ENCODE measurements around the gene SPTBN5.

Gene SPTBN5

GRCh38 chr15:41865490-41866055 lies 28.3 kb downstream of the SPTBN5 start:
- H3K4me3 ChIP-seq (ENCODE audit: low read length): no peak overlapping the region

GRCh38 chr15:41862515-41863116 lies 31.2 kb downstream of the SPTBN5 start:
- H3K4me3 ChIP-seq (ENCODE audit: low read length): no peak overlapping the region
- TF ChIP-seq ZNF274 (IDR thresholded peaks at IDR 0.05; ENCODE audit: low read depth, low read length): no peak

More at GRCh38 chr15:41865490-41866055, 28.3 kb downstream of the SPTBN5 start:
- no peak for TF ChIP-seq ZNF274 (IDR thresholded peaks at IDR 0.05; ENCODE audit: low read depth, low read length)

GRCh38 chr15:41861736-41862356 lies 32.0 kb downstream of the SPTBN5 start:
- H3K4me3 ChIP-seq (ENCODE audit: low read length): no peak overlapping the region
- TF ChIP-seq ZNF274 (IDR thresholded peaks at IDR 0.05; ENCODE audit: low read depth, low read length): no peak

- TF ChIP-seq ZNF274 (IDR thresholded peaks at IDR 0.05; ENCODE audit: low read depth, low read length): no peak
- no peak overlapping the region for H3K4me3 ChIP-seq (ENCODE audit: low read length)
These were observed 33.6 kb downstream of the SPTBN5 start for GRCh38 chr15:41860049-41860828.

- no peak overlapping the region for H3K4me3 ChIP-seq (ENCODE audit: low read length)
- TF ChIP-seq ZNF274 (IDR thresholded peaks at IDR 0.05; ENCODE audit: low read depth, low read length): no peak
These were observed 35.1 kb downstream of the SPTBN5 start for GRCh38 chr15:41858756-41859155.

GRCh38 chr15:41857316-41857715 lies 36.5 kb downstream of the SPTBN5 start:
- TF ChIP-seq ZNF274 (IDR thresholded peaks at IDR 0.05; ENCODE audit: low read depth, low read length): no peak
- H3K4me3 ChIP-seq (ENCODE audit: low read length): no peak overlapping the region

- no peak overlapping the region for H3K4me3 ChIP-seq (ENCODE audit: low read length)
- TF ChIP-seq ZNF274 (IDR thresholded peaks at IDR 0.05; ENCODE audit: low read depth, low read length): no peak
These were observed 37.1 kb downstream of the SPTBN5 start for GRCh38 chr15:41856716-41857115.

- no peak for TF ChIP-seq ZNF274 (IDR thresholded peaks at IDR 0.05; ENCODE audit: low read depth, low read length)
- no peak overlapping the region for H3K4me3 ChIP-seq (ENCODE audit: low read length)
These were observed 37.6 kb downstream of the SPTBN5 start for GRCh38 chr15:41856262-41856661.

- no peak for TF ChIP-seq ZNF274 (IDR thresholded peaks at IDR 0.05; ENCODE audit: low read depth, low read length)
- H3K4me3 ChIP-seq (ENCODE audit: low read length): no peak overlapping the region
These were observed 38.4 kb downstream of the SPTBN5 start for GRCh38 chr15:41855261-41855961.

- no peak for TF ChIP-seq ZNF274 (IDR thresholded peaks at IDR 0.05; ENCODE audit: low read depth, low read length)
These were observed 39.4 kb downstream of the SPTBN5 start for GRCh38 chr15:41854443-41854842.

GRCh38 chr15:41853831-41854230 lies 40.0 kb downstream of the SPTBN5 start:
- H3K4me3 ChIP-seq (ENCODE audit: low read length): no peak overlapping the region
- no peak for TF ChIP-seq ZNF274 (IDR thresholded peaks at IDR 0.05; ENCODE audit: low read depth, low read length)

More at GRCh38 chr15:41854443-41854842, 39.4 kb downstream of the SPTBN5 start:
- H3K4me3 ChIP-seq (ENCODE audit: low read length): no peak overlapping the region

GRCh38 chr15:41852736-41853590 lies 40.9 kb downstream of the SPTBN5 start:
- H3K4me3 ChIP-seq (ENCODE audit: low read length): no peak overlapping the region
- TF ChIP-seq ZNF274 (IDR thresholded peaks at IDR 0.05; ENCODE audit: low read depth, low read length): no peak

- no peak overlapping the region for H3K4me3 ChIP-seq (ENCODE audit: low read length)
- no peak for TF ChIP-seq ZNF274 (IDR thresholded peaks at IDR 0.05; ENCODE audit: low read depth, low read length)
These were observed 42.0 kb downstream of the SPTBN5 start for GRCh38 chr15:41851755-41852370.

Measured in GM08714 (cell line).